Ishikawa (cell line): ENCODE data around the gene ARHGEF1.

ENCODE experiments used
- CEBPB ChIP-seq: IDR thresholded peaks from 2 replicates; pipeline ENCODE4 v1.6.1; 2012
- EGR1 ChIP-seq: IDR thresholded peaks from 2 replicates; pipeline ENCODE4 v1.6.1; 2012
- EP300 ChIP-seq: IDR thresholded peaks from 2 replicates; pipeline ENCODE4 v1.6.1; 2012; ENCODE audit warnings: borderline replicate concordance
- FOXM1 ChIP-seq: IDR thresholded peaks from 2 replicates; pipeline ENCODE4 v1.6.1; 2012; ENCODE audit warnings: low read depth, borderline replicate concordance
- NFIC ChIP-seq: IDR thresholded peaks from 2 replicates; pipeline ENCODE4 v1.6.1; 2012
- RAD21 ChIP-seq: IDR thresholded peaks from 2 replicates; pipeline ENCODE4 v1.6.1; 2012; ENCODE audit warnings: low read depth
- TAF1 ChIP-seq: IDR thresholded peaks from 2 replicates; pipeline ENCODE4 v1.6.1; 2012; ENCODE audit warnings: low read depth, mild to moderate bottlenecking
- TCF12 ChIP-seq: IDR thresholded peaks from 2 replicates; pipeline ENCODE4 v1.6.1; 2012; ENCODE audit warnings: low read depth
- TEAD4 ChIP-seq: IDR thresholded peaks from 2 replicates; pipeline ENCODE4 v1.6.1; 2012
- YY1 ChIP-seq: IDR thresholded peaks from 2 replicates; pipeline ENCODE4 v1.6.1; 2012; ENCODE audit warnings: low read depth
- ZBTB7A ChIP-seq: IDR thresholded peaks from 2 replicates; pipeline ENCODE4 v1.6.1; 2012; ENCODE audit warnings: low read depth
- TF ChIP-seq, protein P1 (sequence below): IDR thresholded peaks from 2 replicates; pipeline ENCODE4 v1.6.1; 2012
- TF ChIP-seq, protein P2 (sequence below): IDR thresholded peaks from 2 replicates; pipeline ENCODE4 v1.6.1; 2012; ENCODE audit warnings: low read depth, mild to moderate bottlenecking
- TF ChIP-seq, protein P3 (sequence below): IDR thresholded peaks from 2 replicates; pipeline ENCODE4 v1.6.1; 2012

ARHGEF1 gene

DNA sequence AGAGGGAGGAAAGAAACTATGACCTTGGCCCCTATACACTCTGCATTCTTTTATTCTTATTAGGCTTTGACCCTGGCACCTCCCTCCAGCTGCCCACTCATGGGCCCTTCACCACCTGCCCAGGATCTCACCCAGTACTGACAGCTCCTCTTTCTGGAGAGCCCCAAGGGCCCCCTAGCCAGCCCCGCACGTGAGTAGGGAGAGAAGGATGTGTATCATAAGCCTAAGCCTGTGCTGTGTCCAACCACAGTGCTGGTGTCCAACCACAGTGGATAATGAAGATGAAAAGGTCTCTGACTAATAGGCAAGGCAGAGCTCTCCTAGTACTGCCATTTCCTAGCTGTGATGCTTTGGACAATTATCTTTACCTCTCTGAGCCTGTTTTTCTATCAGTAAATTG, 33.9 kb upstream of the ARHGEF1 start:
- no peak for TF ChIP-seq RAD21
- TF ChIP-seq EGR1, result no peak
- TF ChIP-seq YY1, result no peak
- TF ChIP-seq NFIC, result no peak
- no peak for TF ChIP-seq EP300
- TF ChIP-seq CEBPB, result no peak
- TF ChIP-seq, protein P1, sequence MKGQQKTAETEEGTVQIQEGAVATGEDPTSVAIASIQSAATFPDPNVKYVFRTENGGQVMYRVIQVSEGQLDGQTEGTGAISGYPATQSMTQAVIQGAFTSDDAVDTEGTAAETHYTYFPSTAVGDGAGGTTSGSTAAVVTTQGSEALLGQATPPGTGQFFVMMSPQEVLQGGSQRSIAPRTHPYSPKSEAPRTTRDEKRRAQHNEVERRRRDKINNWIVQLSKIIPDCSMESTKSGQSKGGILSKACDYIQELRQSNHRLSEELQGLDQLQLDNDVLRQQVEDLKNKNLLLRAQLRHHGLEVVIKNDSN, result no peak
- TF ChIP-seq, protein P2, sequence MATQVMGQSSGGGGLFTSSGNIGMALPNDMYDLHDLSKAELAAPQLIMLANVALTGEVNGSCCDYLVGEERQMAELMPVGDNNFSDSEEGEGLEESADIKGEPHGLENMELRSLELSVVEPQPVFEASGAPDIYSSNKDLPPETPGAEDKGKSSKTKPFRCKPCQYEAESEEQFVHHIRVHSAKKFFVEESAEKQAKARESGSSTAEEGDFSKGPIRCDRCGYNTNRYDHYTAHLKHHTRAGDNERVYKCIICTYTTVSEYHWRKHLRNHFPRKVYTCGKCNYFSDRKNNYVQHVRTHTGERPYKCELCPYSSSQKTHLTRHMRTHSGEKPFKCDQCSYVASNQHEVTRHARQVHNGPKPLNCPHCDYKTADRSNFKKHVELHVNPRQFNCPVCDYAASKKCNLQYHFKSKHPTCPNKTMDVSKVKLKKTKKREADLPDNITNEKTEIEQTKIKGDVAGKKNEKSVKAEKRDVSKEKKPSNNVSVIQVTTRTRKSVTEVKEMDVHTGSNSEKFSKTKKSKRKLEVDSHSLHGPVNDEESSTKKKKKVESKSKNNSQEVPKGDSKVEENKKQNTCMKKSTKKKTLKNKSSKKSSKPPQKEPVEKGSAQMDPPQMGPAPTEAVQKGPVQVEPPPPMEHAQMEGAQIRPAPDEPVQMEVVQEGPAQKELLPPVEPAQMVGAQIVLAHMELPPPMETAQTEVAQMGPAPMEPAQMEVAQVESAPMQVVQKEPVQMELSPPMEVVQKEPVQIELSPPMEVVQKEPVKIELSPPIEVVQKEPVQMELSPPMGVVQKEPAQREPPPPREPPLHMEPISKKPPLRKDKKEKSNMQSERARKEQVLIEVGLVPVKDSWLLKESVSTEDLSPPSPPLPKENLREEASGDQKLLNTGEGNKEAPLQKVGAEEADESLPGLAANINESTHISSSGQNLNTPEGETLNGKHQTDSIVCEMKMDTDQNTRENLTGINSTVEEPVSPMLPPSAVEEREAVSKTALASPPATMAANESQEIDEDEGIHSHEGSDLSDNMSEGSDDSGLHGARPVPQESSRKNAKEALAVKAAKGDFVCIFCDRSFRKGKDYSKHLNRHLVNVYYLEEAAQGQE, result no peak
- TF ChIP-seq FOXM1, result no peak
- no peak for TF ChIP-seq TEAD4

DNA sequence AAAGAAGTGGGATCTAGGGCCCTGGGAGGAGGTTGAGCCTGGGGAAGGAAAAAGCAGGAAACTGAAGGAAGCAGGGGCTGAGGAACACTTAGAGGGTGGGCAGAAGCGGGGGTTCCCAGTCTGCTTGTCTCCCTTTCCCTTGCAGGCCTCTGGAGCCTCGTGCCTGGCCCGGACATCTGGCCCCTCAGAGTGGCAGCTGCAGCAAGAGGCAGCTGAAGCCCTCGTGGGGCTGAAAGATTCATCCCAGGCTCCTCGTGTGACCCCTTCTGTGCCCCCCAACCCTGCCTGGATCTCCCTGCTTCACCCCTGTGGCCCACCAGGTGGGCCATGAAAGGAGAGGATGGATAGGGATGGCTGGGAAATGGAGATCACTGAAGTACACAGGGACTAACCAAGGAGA, 32.6 kb upstream of the ARHGEF1 start:
- TF ChIP-seq NFIC (no peak), EGR1 (no peak), RAD21 (no peak), YY1 (no peak), FOXM1 (no peak), TCF12 (no peak), TEAD4 (no peak)
- TF ChIP-seq, protein P2, result no peak
- TF ChIP-seq, protein P1, result no peak

DNA sequence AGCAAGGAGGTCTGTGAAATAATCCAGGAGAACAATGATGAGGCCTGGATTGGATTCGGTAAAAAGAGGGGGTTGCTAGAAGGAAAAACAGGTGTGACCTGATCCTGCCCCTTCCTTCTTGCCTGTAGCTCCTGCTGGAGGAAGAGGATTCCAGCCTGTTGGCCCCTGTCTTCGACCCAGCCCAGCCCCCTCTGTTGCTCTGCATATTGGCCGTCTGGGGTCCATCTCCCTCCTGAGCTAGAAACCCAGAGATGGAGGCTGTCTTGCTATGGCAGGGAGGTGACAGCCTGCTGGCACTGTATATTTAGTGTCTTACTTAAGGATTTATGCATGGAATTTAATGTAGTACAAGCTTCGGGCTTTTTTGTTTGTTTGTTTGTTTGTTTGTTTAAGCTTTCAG, 31.5 kb upstream of the ARHGEF1 start:
- TF ChIP-seq ZBTB7A, result no peak
- TF ChIP-seq, protein P3, sequence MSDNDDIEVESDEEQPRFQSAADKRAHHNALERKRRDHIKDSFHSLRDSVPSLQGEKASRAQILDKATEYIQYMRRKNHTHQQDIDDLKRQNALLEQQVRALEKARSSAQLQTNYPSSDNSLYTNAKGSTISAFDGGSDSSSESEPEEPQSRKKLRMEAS, result no peak
- no peak for TF ChIP-seq EGR1
- TF ChIP-seq FOXM1, result no peak
- TF ChIP-seq, protein P2, result no peak
- TF ChIP-seq TAF1, result no peak
- TF ChIP-seq TEAD4, result no peak
- TF ChIP-seq, protein P1, result no peak

DNA sequence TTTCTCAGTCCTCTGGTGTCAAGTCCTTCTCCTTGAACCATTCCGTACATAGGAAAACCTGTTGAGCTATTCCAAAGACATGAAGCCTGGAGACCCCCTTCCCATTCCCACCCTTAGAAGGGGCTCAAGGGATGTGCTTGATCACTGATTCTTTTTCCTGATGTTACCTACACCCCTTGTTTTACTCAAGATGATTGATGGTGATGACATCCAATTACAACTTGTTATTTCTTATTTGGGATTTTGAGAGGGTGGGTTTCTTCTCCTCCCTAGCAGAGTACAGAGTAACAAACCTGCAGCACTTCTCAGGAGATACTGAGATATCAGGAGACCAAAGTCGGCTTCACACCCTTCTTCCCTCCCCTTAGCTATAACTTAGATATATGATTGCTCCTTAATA, 29.6 kb upstream of the ARHGEF1 start:
- TF ChIP-seq, protein P3, result no peak
- no peak for TF ChIP-seq EP300
- no peak for TF ChIP-seq TEAD4
- no peak for TF ChIP-seq TCF12
- TF ChIP-seq, protein P2, result no peak
- no peak for TF ChIP-seq ZBTB7A
